ENCODE data around the gene RAB27A.
A peak's percentile ranks its signal among the peaks of the same experiment; 100 is the strongest.

Gene RAB27A

DNA sequence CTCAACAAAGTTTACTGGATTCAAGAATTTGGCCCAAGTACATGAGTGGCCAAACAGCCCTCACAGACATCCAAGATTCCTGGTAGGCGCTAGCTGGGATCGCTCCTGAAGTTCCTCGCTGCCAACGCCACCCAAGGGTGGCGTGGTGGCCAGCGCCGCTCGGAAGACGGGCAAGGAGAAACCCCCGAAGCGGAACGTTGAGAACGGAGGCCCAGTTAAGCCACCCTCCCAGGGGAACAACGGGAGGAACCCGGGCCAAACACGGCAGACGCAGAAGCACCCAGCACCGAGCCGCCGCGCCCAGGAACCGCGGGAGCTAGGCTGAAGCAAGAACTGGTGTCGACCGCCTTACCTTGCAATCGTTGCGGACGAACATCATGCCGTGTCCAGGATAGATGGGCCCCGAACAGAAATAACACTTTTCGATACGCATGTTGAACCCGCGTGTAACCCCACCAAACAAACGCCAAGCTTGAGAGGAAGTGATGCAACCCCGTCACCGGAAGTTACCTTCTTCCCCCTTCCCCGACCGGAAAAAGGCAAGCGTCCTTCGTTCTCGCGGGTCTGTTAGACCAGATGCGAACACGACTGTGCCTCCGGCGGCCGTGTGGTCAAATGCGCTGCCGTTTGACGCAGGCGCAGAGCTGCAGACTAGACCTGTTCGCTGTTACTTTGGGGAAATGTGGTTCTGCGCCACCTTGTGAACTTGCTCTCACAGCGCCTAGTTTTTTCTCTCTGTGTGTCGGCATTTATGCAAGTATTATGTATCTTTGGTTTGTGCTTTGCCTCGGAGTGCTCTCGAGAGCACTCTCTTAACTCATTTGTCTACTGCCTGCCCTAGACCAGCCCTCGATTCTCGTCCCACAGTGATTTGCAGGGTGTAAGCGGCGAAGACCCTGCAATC is 92.9 kb downstream of the RAB27A start, which contains the start of gene RSL24D1:
TSS of gene RSL24D1 (minus strand) at position 484 of the 904 bp plus-strand sequence. CDS start at position 433, 51 bp downstream.
- peak; percentile 99 for DNase-seq (ENCODE audit: low read depth)
- in situ Hi-C loops (cut with HindIII; ENCODE audit: low sequenced_read_pairs): no loop called here
- TF ChIP-seq, protein P1, sequence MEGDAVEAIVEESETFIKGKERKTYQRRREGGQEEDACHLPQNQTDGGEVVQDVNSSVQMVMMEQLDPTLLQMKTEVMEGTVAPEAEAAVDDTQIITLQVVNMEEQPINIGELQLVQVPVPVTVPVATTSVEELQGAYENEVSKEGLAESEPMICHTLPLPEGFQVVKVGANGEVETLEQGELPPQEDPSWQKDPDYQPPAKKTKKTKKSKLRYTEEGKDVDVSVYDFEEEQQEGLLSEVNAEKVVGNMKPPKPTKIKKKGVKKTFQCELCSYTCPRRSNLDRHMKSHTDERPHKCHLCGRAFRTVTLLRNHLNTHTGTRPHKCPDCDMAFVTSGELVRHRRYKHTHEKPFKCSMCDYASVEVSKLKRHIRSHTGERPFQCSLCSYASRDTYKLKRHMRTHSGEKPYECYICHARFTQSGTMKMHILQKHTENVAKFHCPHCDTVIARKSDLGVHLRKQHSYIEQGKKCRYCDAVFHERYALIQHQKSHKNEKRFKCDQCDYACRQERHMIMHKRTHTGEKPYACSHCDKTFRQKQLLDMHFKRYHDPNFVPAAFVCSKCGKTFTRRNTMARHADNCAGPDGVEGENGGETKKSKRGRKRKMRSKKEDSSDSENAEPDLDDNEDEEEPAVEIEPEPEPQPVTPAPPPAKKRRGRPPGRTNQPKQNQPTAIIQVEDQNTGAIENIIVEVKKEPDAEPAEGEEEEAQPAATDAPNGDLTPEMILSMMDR (IDR thresholded peaks at IDR 0.05; ENCODE audit: low read depth, low read length, missing control alignments): peak; percentile 55
- peak within 1 kb of the TSS; percentile 97 for H3K4me3 ChIP-seq (ENCODE audit: low read depth, low read length)

- DNase-seq (ENCODE audit: low read depth): no peak
- in situ Hi-C loops (cut with HindIII; ENCODE audit: low sequenced_read_pairs): no loop called here
- H3K4me3 ChIP-seq (ENCODE audit: low read depth, low read length): peak overlapping the region; percentile 97
- TF ChIP-seq, protein P1 (IDR thresholded peaks at IDR 0.05; ENCODE audit: low read depth, low read length, missing control alignments): no peak
Measured at GRCh38 chr15:55195996-55196395, 93.6 kb downstream of the RAB27A start.

DNA sequence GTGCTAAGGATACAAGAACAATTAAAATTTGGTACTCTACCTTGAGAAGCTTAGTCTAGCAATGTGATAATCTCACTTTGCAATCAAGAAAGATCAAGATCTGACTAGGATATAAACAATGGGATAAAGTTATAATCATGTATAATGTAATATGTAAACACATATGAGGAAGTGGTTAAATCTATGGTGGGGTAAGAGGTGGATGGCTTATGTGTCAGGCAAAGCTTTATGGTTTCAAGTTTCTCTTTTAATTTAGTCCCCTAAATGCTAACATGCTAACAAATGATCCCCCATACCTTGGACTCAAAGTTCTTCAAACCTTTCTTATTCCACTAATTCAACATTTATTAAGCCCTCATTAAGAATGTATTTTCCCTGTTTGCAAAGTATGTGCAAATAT is 95.4 kb downstream of the RAB27A start:
- in situ Hi-C loops (cut with HindIII; ENCODE audit: low sequenced_read_pairs): no loop called here
- H3K4me3 ChIP-seq (ENCODE audit: low read depth, low read length): no peak overlapping the region
- TF ChIP-seq, protein P1 (IDR thresholded peaks at IDR 0.05; ENCODE audit: low read depth, low read length, missing control alignments): no peak
- DNase-seq (ENCODE audit: low read depth): no peak

DNA sequence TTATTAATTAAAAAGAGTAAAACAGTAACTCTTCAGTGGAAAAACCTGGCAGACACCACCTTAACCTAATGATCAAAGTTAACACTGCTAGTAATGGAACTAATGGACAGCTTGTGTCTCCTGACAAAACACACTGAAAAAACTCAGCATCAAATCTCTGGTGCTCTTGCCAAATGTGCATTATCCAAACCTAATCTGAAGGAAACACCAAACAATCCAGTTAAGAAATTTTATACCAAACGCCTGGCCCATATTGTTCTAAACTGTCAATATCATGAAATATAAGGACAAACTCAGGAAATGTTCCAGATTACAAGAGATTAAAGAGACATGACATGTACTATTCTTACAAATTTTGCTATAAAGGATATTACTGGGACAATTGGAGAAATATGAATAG is 103.3 kb downstream of the RAB27A start:
- DNase-seq (ENCODE audit: low read depth): no peak
- H3K4me3 ChIP-seq (ENCODE audit: low read depth, low read length): no peak overlapping the region
- TF ChIP-seq, protein P1 (IDR thresholded peaks at IDR 0.05; ENCODE audit: low read depth, low read length, missing control alignments): no peak
- in situ Hi-C loops (cut with HindIII; ENCODE audit: low sequenced_read_pairs): no loop called here

GRCh38 chr15:55183679-55184078 is 105.9 kb downstream of the RAB27A start:
- TF ChIP-seq, protein P1 (IDR thresholded peaks at IDR 0.05; ENCODE audit: low read depth, low read length, missing control alignments): no peak
- no peak overlapping the region for H3K4me3 ChIP-seq (ENCODE audit: low read depth, low read length)
- in situ Hi-C loops (cut with HindIII; ENCODE audit: low sequenced_read_pairs): no loop called here
- DNase-seq (ENCODE audit: low read depth): no peak

DNA sequence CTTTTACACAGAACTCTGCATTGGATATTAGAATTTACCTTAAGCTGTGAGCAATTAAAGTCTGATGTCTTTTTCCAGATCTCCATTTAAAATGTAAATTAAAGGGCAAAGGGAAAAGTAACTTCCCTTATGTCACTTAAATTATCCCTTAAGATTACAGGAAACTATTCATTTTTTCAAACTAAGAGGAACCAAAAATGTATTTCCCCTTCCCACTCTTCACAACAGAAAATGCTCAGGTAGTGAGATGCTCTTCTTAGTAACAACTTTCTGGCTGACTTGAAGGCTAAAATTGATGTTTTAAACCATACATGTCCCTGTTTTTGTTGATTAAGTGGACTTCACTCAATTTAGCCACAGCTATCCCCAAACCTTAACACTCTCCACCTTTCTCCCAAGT is 110.5 kb downstream of the RAB27A start:
- no peak for DNase-seq (ENCODE audit: low read depth)
- TF ChIP-seq, protein P1 (IDR thresholded peaks at IDR 0.05; ENCODE audit: low read depth, low read length, missing control alignments): no peak
- no peak overlapping the region for H3K4me3 ChIP-seq (ENCODE audit: low read depth, low read length)
- in situ Hi-C loops (cut with HindIII; ENCODE audit: low sequenced_read_pairs): no loop called here

Data from astrocyte of the cerebellum (primary cell).